HG03135 (cell line): Measurements from ENCODE around the gene VPS4B.

Source experiments
- ATAC-seq: cut with Tn5 transposase; IDR thresholded peaks from one replicate; pipeline ENCODE4 v1.9.1; 2021; ENCODE audit warnings: mild to moderate bottlenecking, moderate library complexity; ENCODE audit not compliant: unreplicated experiment

The VPS4B gene

GRCh38 chr18:63431180-63431579 is 8.9 kb upstream of the VPS4B start:
- no peak for ATAC-seq

DNA sequence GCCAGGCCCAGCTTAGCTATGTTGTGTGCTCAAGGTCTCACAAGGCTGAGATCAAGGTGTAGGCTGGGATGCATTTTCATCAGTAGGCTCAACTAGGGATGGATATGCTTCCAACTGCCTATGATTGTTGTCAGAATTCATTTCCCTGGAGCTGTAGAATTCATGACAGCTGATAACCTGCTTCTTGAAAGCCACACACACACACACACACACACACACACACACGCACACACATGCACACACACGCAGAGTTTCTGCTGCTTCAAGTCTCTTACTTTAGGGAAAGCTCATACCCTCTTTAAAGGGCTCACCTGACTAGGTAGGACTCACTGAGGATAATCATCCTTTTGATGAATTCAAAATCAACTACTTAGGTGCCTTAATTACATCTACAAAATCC is 8.2 kb upstream of the VPS4B start:
- ATAC-seq = no peak

DNA sequence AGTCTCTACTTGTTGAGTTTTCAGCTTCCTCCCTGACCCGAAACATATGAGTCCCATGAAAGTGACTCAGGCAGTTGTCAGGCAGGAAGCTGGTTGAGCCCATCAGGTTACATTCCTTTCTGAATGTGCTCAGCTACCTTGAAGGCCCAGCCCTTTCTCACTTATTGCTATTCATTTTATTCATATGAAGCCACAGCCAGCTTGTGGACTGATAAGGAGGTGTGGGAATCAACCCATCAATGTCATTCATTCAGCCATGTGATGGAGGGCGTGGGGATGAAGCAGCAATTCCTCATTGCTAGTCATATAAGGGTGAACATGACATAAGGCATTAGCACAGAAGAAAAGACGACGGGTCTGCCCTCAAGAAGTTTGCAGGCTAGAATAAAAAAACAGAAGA is 5.3 kb upstream of the VPS4B start:
- no peak for ATAC-seq

DNA sequence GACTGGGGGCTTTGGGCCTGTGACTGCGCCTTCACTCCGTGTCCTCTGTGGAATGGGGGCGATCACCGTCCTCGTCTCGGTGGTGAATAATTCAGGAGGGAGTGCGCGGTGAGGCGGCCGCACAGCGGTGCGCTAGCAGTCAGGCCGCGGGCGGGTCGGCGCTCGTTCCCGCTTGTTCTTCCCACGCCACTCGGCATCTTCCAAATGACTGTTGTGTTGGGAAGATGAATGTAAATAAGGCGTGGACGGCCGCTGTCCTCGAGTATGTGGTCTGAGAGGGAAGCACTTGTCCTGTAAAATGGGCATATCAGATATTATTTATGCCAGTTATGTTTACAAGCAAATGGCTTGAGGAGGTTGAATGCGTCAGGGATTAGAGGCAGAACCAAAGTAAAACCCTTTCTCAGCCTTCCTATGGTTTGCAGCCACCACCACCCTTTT is 608 bp upstream of the VPS4B start:
- peak; percentile 35 for ATAC-seq

- no peak for ATAC-seq
These were observed 762 bp downstream of the VPS4B start for GRCh38 chr18:63421514-63421913.

GRCh38 chr18:63412953-63413352 is 9.3 kb downstream of the VPS4B start:
- no peak for ATAC-seq

DNA sequence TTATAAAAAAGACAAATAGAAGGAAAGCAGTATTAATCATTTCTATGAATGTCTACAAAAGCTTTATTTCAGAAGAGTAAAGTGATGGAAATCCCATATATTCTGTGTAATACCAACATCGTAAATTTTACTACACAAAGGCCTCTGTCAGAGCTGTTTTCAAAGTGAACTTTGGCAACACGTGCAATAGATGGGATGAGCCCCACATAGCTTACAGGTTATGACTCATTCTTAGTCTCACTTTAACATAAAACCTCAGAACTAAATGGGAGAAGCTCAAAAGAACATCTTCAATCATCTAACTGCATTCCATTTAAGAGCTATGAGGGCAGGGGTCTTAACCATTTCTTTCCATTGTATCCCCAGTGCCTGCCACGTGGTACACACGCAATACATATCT is 11.5 kb downstream of the VPS4B start:
- ATAC-seq = no peak

DNA sequence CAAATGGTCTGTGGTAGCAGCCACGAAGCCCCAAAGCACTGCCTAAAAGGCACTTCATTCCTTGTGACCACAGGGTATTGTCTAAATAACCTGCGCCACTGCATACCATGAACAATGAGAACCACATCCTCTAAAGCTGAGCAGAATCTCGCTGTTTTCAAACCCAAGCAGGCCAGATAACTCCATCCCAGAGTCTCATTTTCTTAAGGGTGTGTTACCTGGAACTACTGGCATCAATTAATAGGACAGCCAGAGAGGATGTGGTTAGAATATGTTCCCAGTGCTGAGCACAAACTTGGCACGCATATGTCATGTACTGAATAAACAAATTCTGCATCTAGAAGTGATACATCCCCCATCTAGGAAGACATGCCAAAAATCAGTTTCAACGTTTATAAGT is 13.0 kb downstream of the VPS4B start:
- ATAC-seq = no peak

DNA sequence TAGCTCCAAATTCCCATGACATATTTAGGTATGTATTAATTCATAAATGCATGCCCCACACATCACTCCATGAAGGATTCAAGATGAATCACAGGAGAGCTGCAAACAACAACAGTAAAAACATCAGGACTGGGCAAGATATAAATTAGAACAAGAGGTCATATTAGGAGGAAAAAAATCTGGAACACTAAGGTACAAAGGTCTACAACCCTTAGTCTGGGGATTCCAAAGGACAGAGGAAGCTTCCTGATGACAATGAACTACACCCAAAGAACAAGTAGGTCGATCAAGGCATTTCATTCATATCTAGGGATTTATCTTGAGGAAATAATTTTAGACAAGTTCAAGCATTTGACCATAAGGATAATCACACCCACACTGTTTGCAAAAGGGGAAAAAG is 14.5 kb downstream of the VPS4B start:
- no peak for ATAC-seq

GRCh38 chr18:63405986-63406385 is 16.3 kb downstream of the VPS4B start:
- no peak for ATAC-seq

- ATAC-seq = no peak
These were observed 19.8 kb downstream of the VPS4B start for GRCh38 chr18:63402246-63403162.

- ATAC-seq = no peak
These were observed 23.0 kb downstream of the VPS4B start for GRCh38 chr18:63399300-63399699.

DNA sequence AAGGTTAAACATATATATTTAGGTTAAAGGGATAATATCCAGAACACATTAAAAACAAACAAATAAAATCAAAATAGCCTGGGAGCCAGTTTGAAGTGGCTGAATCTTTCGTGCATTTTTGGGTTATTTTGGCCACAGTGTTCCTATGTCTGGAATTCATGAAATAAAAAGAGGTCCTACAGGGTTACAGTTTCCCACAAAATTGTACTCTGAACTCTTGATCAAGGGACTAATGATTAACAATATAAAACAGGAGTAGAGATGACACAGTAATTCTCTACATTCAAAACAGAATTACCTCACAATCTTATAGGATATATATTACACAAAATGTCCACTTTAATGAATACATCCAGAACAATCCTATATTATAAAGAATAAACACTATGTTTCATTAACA is 24.9 kb downstream of the VPS4B start:
- ATAC-seq = no peak

DNA sequence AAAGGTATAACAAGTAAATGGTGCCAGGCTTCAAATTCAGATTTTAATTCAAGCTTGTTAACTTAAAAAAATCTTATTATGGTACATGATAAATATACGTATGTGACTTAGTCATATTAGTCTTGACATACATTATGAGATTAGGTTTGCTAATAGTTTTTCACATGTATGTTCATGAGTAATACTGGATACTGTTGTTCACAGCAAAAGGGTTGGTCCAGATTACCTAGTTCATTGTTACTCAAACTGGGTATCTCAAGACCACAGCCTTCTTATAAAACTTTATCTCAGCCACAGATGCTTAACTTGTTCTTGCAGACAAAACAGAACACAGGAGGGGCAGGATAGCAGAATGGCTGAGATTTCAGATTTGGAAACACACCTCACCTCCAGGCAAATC is 26.8 kb downstream of the VPS4B start:
- ATAC-seq = no peak

- ATAC-seq = no peak
These were observed 27.3 kb downstream of the VPS4B start for GRCh38 chr18:63394954-63395353.

GRCh38 chr18:63387861-63388260 is 34.4 kb downstream of the VPS4B start:
- no peak for ATAC-seq

- no peak for ATAC-seq
These were observed 39.4 kb downstream of the VPS4B start for GRCh38 chr18:63382843-63383242.

DNA sequence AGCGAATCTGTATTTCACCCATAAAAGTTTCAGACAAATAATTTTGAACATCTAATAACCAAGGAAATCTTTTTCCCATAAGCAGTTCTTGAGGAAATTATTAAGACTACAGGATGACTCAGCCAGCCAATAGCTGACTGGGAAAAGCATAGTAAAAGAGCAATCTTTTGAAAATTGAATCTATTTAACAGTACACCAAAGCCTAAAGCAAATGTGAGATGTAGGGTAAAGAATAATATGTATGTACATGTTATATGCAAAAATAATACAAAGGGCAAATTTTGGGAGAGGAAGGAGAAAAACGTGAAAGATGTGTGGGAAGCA is 42.7 kb downstream of the VPS4B start:
- ATAC-seq = no peak

GRCh38 chr18:63378919-63379638 is 43.2 kb downstream of the VPS4B start:
- peak; percentile 57 for ATAC-seq

- no peak for ATAC-seq
These were observed 44.8 kb downstream of the VPS4B start for GRCh38 chr18:63377275-63377980.

DNA sequence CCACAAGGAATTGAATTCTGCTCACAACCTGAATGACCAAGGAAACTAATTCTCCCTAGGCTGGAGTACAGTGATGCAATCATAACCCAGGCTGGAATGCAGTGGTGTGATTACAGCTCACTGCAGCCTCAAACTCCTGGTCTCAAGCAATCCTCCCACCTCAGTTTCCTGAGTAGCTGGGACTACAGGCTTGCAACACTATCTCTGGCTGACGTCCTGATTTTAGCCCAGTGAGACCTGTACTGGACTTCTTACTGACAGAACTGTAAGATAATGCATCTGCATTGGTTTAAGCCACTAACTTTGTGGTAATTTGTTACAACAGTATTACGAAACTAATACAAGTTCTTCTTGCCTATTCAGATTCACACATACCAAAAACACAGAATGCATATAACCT is 45.7 kb downstream of the VPS4B start:
- no peak for ATAC-seq

DNA sequence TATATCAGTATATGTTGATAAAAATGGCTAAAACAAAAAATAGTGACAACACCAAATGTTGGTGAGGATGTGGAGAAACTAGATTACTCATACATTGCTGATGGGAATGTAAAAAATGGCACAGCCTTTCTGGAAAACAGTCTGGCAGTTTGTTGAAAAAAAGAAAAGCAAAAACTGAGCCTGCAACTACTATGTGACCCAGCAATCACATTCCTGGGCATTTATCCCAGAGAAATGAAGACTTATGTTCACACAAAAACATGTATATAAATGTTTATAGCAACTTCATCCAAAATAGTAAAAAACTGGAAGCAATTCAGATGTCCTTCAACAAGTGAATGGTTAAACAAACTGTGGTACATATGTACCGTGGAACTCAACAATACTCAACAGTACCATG is 47.7 kb downstream of the VPS4B start:
- no peak for ATAC-seq
